Choroid plexus epithelial cell (primary cell): ENCODE measurements around the gene POLR2H.

ENCODE experiments used
- DNase-seq: peaks from one replicate; pipeline ENCODE4 v3.0.0-alpha.2; 2010; ENCODE audit warnings: low read depth
- H3K4me3 ChIP-seq: 2 replicates; pipeline ENCODE4 v1.5.1; 2011; ENCODE audit warnings: low read depth, mild to moderate bottlenecking, control low read depth, low read length, moderate library complexity
- TF ChIP-seq, protein P1 (sequence below): conservative IDR thresholded peaks from 2 replicates; pipeline ENCODE4 v1.5.1; 2011; ENCODE audit warnings: low read depth, mild to moderate bottlenecking, control low read depth, inconsistent platforms, low read length, moderate library complexity

Gene POLR2H

DNA sequence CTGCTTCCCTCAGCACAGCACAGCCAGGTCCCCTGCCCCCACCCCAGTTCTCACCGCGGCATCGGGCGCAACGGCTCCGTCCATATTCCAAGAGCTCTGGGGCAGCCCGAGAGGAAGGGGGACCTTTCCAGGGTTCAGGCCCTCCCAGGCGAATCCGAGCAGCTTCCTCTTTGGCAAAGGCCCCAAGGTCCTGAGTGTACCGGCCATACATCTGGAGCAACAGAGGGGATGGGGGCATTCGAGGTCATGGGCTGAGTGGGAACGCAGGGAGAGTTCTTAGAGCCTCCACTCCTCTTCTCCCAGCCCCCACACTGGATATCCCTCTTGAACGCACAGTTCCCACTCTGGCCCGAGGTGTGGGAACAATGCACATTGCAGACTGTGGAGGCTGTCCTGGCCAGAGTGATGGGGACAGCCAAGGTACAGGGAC is 2.6 kb upstream of the POLR2H start:
- no peak for DNase-seq
- no peak overlapping the region for H3K4me3 ChIP-seq
- TF ChIP-seq, protein P1, sequence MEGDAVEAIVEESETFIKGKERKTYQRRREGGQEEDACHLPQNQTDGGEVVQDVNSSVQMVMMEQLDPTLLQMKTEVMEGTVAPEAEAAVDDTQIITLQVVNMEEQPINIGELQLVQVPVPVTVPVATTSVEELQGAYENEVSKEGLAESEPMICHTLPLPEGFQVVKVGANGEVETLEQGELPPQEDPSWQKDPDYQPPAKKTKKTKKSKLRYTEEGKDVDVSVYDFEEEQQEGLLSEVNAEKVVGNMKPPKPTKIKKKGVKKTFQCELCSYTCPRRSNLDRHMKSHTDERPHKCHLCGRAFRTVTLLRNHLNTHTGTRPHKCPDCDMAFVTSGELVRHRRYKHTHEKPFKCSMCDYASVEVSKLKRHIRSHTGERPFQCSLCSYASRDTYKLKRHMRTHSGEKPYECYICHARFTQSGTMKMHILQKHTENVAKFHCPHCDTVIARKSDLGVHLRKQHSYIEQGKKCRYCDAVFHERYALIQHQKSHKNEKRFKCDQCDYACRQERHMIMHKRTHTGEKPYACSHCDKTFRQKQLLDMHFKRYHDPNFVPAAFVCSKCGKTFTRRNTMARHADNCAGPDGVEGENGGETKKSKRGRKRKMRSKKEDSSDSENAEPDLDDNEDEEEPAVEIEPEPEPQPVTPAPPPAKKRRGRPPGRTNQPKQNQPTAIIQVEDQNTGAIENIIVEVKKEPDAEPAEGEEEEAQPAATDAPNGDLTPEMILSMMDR, result no peak

DNA sequence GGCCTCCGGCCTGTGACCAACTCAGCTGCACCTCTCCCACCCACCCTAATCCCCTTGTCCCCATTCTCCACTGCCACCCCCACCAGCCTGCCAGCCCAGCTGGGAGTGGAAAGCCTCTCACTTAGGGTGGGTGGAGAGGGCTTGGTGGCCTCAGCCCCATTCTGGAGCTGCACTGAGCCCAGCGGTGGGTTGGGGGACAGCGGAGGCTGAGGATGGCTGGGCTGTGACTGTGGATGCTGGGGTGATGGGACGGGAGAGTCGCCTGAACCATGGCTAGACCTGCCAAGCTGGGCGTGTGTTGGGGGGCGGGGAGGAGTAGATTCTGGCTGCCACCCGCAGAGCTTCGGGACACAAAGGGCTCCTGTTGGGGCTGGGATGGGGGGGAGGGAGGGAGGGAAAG is 1.9 kb upstream of the POLR2H start:
- TF ChIP-seq, protein P1, result no peak
- DNase-seq, result no peak
- no peak overlapping the region for H3K4me3 ChIP-seq

DNA sequence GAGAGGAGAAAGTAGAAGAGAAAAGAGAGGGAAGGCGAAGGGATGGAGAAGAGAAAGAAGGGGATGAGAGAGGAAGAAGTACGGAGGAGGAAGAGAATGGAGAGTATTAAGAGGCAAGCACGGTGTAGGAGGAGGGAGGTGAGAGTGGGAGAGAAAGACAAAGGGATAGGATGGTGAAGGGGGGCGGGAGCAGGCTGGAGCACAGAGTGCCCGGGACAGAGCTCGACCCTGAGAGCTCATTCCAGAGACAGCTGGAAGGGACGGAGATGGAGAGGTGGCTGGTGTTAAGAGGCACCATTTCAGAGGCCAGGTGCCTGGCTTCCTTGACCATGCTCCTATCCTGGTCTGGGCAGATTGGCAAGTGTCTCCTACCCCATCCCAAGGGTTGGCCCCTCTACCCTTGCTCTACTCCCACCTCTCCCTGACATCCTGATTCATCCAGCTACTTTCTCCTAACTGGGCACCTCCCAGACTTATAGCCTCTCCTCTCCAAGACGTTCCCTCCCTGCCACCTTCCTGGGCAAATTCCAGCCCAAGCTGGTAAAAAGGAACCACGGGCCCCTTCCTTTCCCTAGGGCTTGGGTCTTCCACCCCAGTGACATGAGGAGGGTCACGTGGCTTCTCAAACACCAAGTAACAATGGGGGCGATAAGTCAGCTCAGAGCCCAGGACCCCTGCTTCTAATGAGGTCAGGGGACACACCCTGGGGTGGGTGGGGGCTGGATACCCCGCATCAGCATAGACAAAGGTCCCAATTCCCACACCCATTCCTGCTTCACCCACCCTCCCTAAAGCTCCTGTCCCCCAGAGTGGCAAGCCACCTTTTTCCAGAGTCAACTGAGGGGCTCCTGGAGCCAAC is 1.2 kb upstream of the POLR2H start:
- H3K4me3 ChIP-seq, result peak overlapping the region; percentile 3
- DNase-seq, result no peak
- TF ChIP-seq, protein P1, result no peak

DNA sequence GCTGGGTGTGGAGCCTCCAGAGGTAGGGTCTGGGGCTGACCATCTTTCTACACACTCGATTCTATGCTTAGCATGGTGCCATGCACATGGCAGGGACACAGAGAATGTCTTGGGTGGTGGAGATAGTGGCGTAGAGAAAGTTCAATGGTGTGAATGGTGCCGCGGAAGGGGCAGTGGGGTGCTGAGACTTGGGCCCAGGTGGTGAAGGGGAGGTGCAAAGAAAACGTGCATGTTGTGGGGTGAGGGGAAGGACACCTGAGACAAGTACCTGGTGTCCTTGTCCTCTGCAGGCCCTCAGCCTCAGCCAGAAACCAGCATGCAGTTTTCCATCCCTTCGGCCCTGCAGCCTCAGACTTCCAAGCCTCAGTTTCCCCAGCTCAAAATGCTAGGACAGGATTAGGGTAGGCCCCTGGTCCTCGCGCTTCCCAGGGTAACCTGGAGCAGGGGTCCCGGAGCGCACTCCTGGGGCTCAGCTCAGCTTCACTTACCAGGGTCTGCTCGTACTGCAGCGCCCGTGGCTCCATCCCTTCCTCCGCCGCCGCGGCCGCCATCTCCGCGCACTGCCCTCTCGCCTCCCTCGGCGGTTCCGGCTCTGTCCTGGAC is 480 bp upstream of the POLR2H start:
- H3K4me3 ChIP-seq, result peak overlapping the region; percentile 81
- TF ChIP-seq, protein P1, result no peak
- DNase-seq, result no peak

DNA sequence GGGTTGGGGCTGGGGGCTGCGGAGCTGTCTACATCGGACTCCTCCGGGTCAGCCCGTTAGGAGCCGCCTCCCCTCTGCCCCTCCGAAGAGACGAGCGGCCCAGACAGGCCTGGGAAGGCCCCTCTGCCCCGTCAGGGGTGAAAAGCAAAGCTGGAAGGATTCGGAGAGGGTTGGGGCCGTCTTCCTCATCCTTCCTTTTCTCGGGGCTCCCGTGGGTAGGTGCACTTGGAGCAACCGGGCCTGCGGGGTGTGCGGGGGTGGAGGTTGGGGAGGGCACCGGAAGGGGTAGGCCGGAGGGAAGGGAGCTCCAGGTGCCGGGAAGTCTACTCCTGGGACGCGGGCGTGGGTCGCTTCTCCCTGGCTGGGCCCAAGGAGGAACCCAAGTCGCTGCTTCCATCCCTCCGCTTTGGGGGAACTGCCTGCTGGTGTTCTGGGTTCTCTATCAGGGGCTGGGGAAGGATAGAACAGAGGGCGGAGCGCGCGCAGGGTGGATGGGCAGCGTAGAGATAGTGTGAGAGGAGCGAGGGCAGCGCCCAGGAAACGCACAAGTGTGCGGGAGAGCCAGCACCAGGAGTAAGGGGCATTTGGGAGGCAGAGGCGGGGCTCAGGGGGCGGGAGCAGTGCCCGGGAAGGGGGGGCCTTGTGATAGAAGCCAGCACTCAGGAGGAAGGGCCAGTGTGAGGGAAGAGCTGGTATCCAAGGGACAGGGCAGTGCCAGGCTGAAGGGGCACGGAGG is 590 bp downstream of the POLR2H start:
- peak overlapping the region; percentile 81 for H3K4me3 ChIP-seq
- peak; percentile 57 for DNase-seq
- TF ChIP-seq, protein P1, result no peak

DNA sequence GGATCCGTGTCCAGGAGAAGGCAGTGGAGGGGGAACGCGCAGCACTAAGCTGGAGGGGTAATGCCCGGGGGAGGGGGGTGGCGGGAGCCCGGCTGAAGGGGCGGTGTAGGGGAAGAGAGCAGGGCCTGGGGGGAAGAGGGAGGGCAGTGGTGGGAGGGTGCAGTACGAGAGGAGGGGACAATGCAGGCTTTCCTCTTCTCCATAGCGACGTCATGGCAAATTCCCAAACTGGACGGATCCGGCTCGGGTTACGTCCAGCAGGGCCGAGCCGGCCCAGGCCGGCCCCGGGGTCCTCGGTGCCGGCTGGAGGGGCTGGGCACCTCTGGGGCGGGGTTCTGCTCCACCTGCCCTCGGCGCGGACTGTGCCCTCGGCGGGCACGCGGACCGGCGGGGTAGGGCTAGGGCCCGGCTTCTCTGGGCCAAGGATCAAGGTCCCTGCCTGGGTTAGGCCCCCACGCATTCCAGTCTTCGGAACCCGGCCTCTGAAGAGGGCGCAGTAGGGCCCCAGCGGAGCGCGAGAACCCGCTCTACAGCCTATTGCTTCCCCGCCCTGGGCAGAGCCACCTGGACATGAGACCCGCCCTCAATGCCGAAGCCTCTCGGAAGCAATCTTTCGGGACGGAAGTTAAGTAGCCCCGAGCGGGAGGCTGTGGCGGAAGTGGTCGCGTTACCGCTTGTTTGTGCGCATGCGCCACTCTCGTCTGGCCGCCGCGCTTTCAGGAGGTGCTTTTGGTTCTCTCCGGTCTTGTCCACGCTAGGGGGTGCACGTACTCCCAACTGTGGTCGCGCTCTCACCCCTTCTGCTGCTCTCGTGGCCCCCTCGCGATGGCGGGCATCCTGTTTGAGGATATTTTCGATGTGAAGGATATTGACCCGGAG is 1.4 kb downstream of the POLR2H start:
- peak; percentile 98 for DNase-seq
- peak overlapping the region; percentile 81 for H3K4me3 ChIP-seq

More for the DNA sequence above, 1.4 kb downstream of the POLR2H start:
- TF ChIP-seq, protein P1, result peak; percentile 75
